ENCODE measurements around the gene TRAF3.

TRAF3 gene

DNA sequence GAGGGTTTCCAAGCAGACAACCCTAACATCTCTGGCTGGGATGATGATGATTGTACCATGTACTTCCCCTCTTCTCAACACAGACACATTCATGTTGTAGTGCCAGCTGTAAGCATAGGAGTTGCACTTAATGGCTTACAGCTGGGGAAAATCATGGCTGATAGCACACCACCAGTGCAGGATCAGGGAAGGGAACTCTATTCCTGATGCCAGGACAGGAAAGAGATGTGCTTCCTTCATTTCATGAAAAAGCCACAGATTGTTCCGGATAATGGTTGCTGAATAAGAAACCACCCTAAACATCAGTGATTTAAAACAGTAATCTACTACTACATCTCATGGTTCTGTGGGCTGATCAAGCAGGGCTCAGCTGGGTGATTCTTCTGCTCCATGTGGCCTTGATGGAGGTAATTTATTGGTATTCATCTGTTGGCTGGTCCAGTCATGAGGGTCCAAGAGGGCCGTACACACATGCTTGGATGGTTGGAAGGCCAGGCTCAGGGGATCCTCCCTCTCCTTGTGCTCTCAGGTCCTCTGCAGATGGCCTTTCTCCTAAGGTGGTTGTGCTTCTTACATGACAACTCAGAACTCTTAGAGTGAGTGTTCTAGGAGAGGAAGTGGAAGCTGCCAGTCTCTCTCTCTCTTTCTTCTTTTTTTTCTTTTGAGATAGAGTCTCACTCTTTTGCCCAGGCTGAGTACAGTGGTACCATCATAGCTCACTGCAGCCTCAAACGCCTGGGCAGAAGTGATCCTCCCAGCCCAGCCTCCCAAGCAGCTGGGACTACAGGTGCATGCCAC is 16.5 kb downstream of the TRAF3 start:
- no peak overlapping the region for H3K9ac ChIP-seq (ENCODE audit: low read depth in 1 of 2, low read length in 2 of 2)
- no peak overlapping the region for H3K27ac ChIP-seq (ENCODE audit: low read depth, low read length)
- H3K27me3 ChIP-seq (ENCODE audit: control insufficient read depth in 1 of 2, insufficient read depth in 2 of 2, low read length in 2 of 2), result no peaks in the 10 kb centered on the region
- H3K4me3 ChIP-seq (ENCODE audit: low read depth in 1 of 2, low read length in 2 of 2), result no peak overlapping the region
- peaks cover 3 to 4% of the 10 kb centered on the region in 2 donors for H3K36me3 ChIP-seq (ENCODE audit: control insufficient read depth in 1 of 2, insufficient read depth in 2 of 2, low read length in 2 of 2)
- H3K4me1 ChIP-seq (ENCODE audit: control insufficient read depth in 1 of 2, insufficient read depth in 2 of 2, low read length in 2 of 2), result peaks cover 7 to 12% of the 10 kb centered on the region in 2 donors
- peaks cover 5 to 7% of the 10 kb centered on the region in 2 donors for H3K9me3 ChIP-seq (ENCODE audit: control insufficient read depth in 1 of 2, low read length in 2 of 2)

GRCh38 chr14:102795060-102795925 is 18.0 kb downstream of the TRAF3 start:
- Histone ChIP-seq H3K4me1 (ENCODE audit: control insufficient read depth in 1 of 2, insufficient read depth in 2 of 2, low read length in 2 of 2) (peaks cover 7 to 16% of the 10 kb centered on the region in 2 donors), H3K27me3 (ENCODE audit: control insufficient read depth in 1 of 2, insufficient read depth in 2 of 2, low read length in 2 of 2) (no peaks in the 10 kb centered on the region), H3K4me3 (ENCODE audit: low read depth in 1 of 2, low read length in 2 of 2) (no peak overlapping the region), H3K9ac (ENCODE audit: low read depth in 1 of 2, low read length in 2 of 2) (peak overlapping the region in 1 of 2 donors; percentile 30), H3K9me3 (ENCODE audit: control insufficient read depth in 1 of 2, low read length in 2 of 2) (peaks cover 5 to 7% of the 10 kb centered on the region in 2 donors), H3K27ac (ENCODE audit: low read depth, low read length) (no peak overlapping the region), H3K36me3 (ENCODE audit: control insufficient read depth in 1 of 2, insufficient read depth in 2 of 2, low read length in 2 of 2) (peaks cover 3 to 4% of the 10 kb centered on the region in 2 donors)

GRCh38 chr14:102796661-102797190 is 19.5 kb downstream of the TRAF3 start:
- Histone ChIP-seq H3K36me3 (ENCODE audit: control insufficient read depth in 1 of 2, insufficient read depth in 2 of 2, low read length in 2 of 2) (peaks cover 3 to 4% of the 10 kb centered on the region in 2 donors), H3K27me3 (ENCODE audit: control insufficient read depth in 1 of 2, insufficient read depth in 2 of 2, low read length in 2 of 2) (no peaks in the 10 kb centered on the region), H3K4me1 (ENCODE audit: control insufficient read depth in 1 of 2, insufficient read depth in 2 of 2, low read length in 2 of 2) (peaks cover 7 to 16% of the 10 kb centered on the region in 2 donors), H3K27ac (ENCODE audit: low read depth, low read length) (no peak overlapping the region), H3K9ac (ENCODE audit: low read depth in 1 of 2, low read length in 2 of 2) (no peak overlapping the region), H3K4me3 (ENCODE audit: low read depth in 1 of 2, low read length in 2 of 2) (no peak overlapping the region), H3K9me3 (ENCODE audit: control insufficient read depth in 1 of 2, low read length in 2 of 2) (peaks cover 5 to 7% of the 10 kb centered on the region in 2 donors)

DNA sequence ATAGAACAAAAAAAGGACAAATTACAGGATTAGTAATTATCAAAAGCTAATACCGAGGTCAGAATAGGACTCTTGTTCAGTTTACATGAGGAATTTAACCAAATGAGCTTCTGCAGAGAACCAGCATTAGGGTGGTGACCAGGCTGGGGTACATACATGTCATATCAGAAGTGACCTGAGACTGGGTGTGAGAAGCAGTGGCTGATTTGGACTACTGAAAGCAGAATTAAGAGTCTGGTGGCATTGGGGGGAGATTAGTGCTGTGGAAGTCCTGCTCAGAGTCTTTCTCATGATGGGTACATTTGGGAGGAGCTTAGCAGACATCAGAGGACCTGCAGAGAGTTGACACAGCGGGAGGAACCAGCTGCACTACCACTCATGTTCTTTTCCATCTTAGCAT is 21.7 kb downstream of the TRAF3 start:
- H3K9me3 ChIP-seq (ENCODE audit: control insufficient read depth in 1 of 2, low read length in 2 of 2), result peaks cover 0 to under 1% of the 10 kb centered on the region in 2 donors
- no peak overlapping the region for H3K4me3 ChIP-seq (ENCODE audit: low read depth in 1 of 2, low read length in 2 of 2)
- peaks cover 0 to under 1% of the 10 kb centered on the region in 2 donors for H3K36me3 ChIP-seq (ENCODE audit: control insufficient read depth in 1 of 2, insufficient read depth in 2 of 2, low read length in 2 of 2)
- H3K4me1 ChIP-seq (ENCODE audit: control insufficient read depth in 1 of 2, insufficient read depth in 2 of 2, low read length in 2 of 2), result peaks cover 7 to 16% of the 10 kb centered on the region in 2 donors
- H3K27ac ChIP-seq (ENCODE audit: low read depth, low read length), result no peak overlapping the region
- H3K27me3 ChIP-seq (ENCODE audit: control insufficient read depth in 1 of 2, insufficient read depth in 2 of 2, low read length in 2 of 2), result no peaks in the 10 kb centered on the region
- no peak overlapping the region for H3K9ac ChIP-seq (ENCODE audit: low read depth in 1 of 2, low read length in 2 of 2)

GRCh38 chr14:102799684-102800562 is 22.7 kb downstream of the TRAF3 start:
- Histone ChIP-seq H3K36me3 (ENCODE audit: control insufficient read depth in 1 of 2, insufficient read depth in 2 of 2, low read length in 2 of 2) (no peaks in the 10 kb centered on the region), H3K4me1 (ENCODE audit: control insufficient read depth in 1 of 2, insufficient read depth in 2 of 2, low read length in 2 of 2) (peaks cover 7 to 10% of the 10 kb centered on the region in 2 donors), H3K9me3 (ENCODE audit: control insufficient read depth in 1 of 2, low read length in 2 of 2) (no peaks in the 10 kb centered on the region), H3K4me3 (ENCODE audit: low read depth in 1 of 2, low read length in 2 of 2) (no peak overlapping the region), H3K27ac (ENCODE audit: low read depth, low read length) (no peak overlapping the region), H3K9ac (ENCODE audit: low read depth in 1 of 2, low read length in 2 of 2) (no peak overlapping the region), H3K27me3 (ENCODE audit: control insufficient read depth in 1 of 2, insufficient read depth in 2 of 2, low read length in 2 of 2) (no peaks in the 10 kb centered on the region)

GRCh38 chr14:102802834-102803523 is 25.7 kb downstream of the TRAF3 start:
- no peak overlapping the region for H3K4me3 ChIP-seq (ENCODE audit: low read depth in 1 of 2, low read length in 2 of 2)
- H3K9me3 ChIP-seq (ENCODE audit: control insufficient read depth in 1 of 2, low read length in 2 of 2), result no peaks in the 10 kb centered on the region
- no peaks in the 10 kb centered on the region for H3K27me3 ChIP-seq (ENCODE audit: control insufficient read depth in 1 of 2, insufficient read depth in 2 of 2, low read length in 2 of 2)
- H3K9ac ChIP-seq (ENCODE audit: low read depth in 1 of 2, low read length in 2 of 2), result no peak overlapping the region
- H3K36me3 ChIP-seq (ENCODE audit: control insufficient read depth in 1 of 2, insufficient read depth in 2 of 2, low read length in 2 of 2), result no peaks in the 10 kb centered on the region
- no peak overlapping the region for H3K27ac ChIP-seq (ENCODE audit: low read depth, low read length)
- H3K4me1 ChIP-seq (ENCODE audit: control insufficient read depth in 1 of 2, insufficient read depth in 2 of 2, low read length in 2 of 2), result peaks cover 14 to 19% of the 10 kb centered on the region in 2 donors

- Histone ChIP-seq H3K27me3 (ENCODE audit: control insufficient read depth in 1 of 2, insufficient read depth in 2 of 2, low read length in 2 of 2) (no peaks in the 10 kb centered on the region), H3K9me3 (ENCODE audit: control insufficient read depth in 1 of 2, low read length in 2 of 2) (no peaks in the 10 kb centered on the region), H3K9ac (ENCODE audit: low read depth in 1 of 2, low read length in 2 of 2) (no peak overlapping the region), H3K4me1 (ENCODE audit: control insufficient read depth in 1 of 2, insufficient read depth in 2 of 2, low read length in 2 of 2) (peaks cover 15 to 18% of the 10 kb centered on the region in 2 donors), H3K4me3 (ENCODE audit: low read depth in 1 of 2, low read length in 2 of 2) (no peak overlapping the region), H3K27ac (ENCODE audit: low read depth, low read length) (no peak overlapping the region), H3K36me3 (ENCODE audit: control insufficient read depth in 1 of 2, insufficient read depth in 2 of 2, low read length in 2 of 2) (no peaks in the 10 kb centered on the region)
These were observed 27.6 kb downstream of the TRAF3 start for GRCh38 chr14:102804858-102805257.

GRCh38 chr14:102805371-102805891 is 28.2 kb downstream of the TRAF3 start:
- Histone ChIP-seq H3K4me3 (ENCODE audit: low read depth in 1 of 2, low read length in 2 of 2) (peak overlapping the region in 1 of 2 donors; percentile 41), H3K27me3 (ENCODE audit: control insufficient read depth in 1 of 2, insufficient read depth in 2 of 2, low read length in 2 of 2) (no peaks in the 10 kb centered on the region), H3K27ac (ENCODE audit: low read depth, low read length) (no peak overlapping the region), H3K9ac (ENCODE audit: low read depth in 1 of 2, low read length in 2 of 2) (peak overlapping the region in 1 of 2 donors; percentile 25), H3K9me3 (ENCODE audit: control insufficient read depth in 1 of 2, low read length in 2 of 2) (no peaks in the 10 kb centered on the region), H3K36me3 (ENCODE audit: control insufficient read depth in 1 of 2, insufficient read depth in 2 of 2, low read length in 2 of 2) (no peaks in the 10 kb centered on the region), H3K4me1 (ENCODE audit: control insufficient read depth in 1 of 2, insufficient read depth in 2 of 2, low read length in 2 of 2) (peaks cover 15 to 18% of the 10 kb centered on the region in 2 donors)

- H3K36me3 ChIP-seq (ENCODE audit: control insufficient read depth in 1 of 2, insufficient read depth in 2 of 2, low read length in 2 of 2), result no peaks in the 10 kb centered on the region
- peaks cover 15 to 18% of the 10 kb centered on the region in 2 donors for H3K4me1 ChIP-seq (ENCODE audit: control insufficient read depth in 1 of 2, insufficient read depth in 2 of 2, low read length in 2 of 2)
- H3K9ac ChIP-seq (ENCODE audit: low read depth in 1 of 2, low read length in 2 of 2), result no peak overlapping the region
- H3K4me3 ChIP-seq (ENCODE audit: low read depth in 1 of 2, low read length in 2 of 2), result no peak overlapping the region
- H3K27me3 ChIP-seq (ENCODE audit: control insufficient read depth in 1 of 2, insufficient read depth in 2 of 2, low read length in 2 of 2), result no peaks in the 10 kb centered on the region
- no peaks in the 10 kb centered on the region for H3K9me3 ChIP-seq (ENCODE audit: control insufficient read depth in 1 of 2, low read length in 2 of 2)
- H3K27ac ChIP-seq (ENCODE audit: low read depth, low read length), result no peak overlapping the region
These were observed 28.7 kb downstream of the TRAF3 start for GRCh38 chr14:102805941-102806340.

All from duodenal mucosa (tissue), 2 donors.